Panc1 (cell line): Measurements from ENCODE around the gene PTGIS.

ENCODE experiments used
- POLR2AphosphoS5 ChIP-seq: IDR thresholded peaks from 2 replicates; pipeline ENCODE4 v1.6.1; 2012; ENCODE audit warnings: mild to moderate bottlenecking, low read depth, low read length, moderate library complexity
- TF ChIP-seq, protein P1 (sequence below): fragments of 450-650 bp; IDR thresholded peaks from 2 replicates; pipeline ENCODE4 v1.5.1; 2017; ENCODE audit warnings: mild to moderate bottlenecking
- TF ChIP-seq, protein P2 (sequence below), 2 experiments: IDR thresholded peaks; 2 replicates each; pipeline ENCODE4 v1.6.1; 2011 to 2012; ENCODE audit warnings: low read depth in 2 of 2, control low read depth in 1 of 2, low read length in 1 of 2, mild to moderate bottlenecking in 1 of 2, moderate library complexity in 1 of 2; ENCODE audit not compliant: insufficient read depth in 1 of 2

DNA sequence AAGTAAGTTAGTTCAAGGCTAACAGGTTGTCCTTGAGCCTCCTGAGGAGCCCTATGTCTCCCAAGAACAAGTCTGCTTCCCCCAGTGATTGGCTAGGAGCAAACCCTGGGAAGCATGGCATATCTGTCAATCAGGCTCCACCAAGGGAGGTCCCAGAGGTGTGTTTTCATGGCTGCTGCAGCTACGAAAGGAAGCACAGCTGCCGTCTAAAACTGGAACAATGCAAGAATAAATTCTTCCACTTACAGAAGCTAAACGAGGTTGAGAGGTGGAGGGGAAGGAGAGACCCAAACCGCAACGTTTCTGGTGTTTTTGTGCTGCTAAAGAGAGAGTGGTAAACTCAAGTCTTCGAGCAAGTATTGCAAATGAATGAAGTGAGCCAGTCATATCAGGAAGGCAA, 4.9 kb upstream of the PTGIS start:
- TF ChIP-seq, protein P1, sequence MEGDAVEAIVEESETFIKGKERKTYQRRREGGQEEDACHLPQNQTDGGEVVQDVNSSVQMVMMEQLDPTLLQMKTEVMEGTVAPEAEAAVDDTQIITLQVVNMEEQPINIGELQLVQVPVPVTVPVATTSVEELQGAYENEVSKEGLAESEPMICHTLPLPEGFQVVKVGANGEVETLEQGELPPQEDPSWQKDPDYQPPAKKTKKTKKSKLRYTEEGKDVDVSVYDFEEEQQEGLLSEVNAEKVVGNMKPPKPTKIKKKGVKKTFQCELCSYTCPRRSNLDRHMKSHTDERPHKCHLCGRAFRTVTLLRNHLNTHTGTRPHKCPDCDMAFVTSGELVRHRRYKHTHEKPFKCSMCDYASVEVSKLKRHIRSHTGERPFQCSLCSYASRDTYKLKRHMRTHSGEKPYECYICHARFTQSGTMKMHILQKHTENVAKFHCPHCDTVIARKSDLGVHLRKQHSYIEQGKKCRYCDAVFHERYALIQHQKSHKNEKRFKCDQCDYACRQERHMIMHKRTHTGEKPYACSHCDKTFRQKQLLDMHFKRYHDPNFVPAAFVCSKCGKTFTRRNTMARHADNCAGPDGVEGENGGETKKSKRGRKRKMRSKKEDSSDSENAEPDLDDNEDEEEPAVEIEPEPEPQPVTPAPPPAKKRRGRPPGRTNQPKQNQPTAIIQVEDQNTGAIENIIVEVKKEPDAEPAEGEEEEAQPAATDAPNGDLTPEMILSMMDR, result no peak
- TF ChIP-seq, protein P2, sequence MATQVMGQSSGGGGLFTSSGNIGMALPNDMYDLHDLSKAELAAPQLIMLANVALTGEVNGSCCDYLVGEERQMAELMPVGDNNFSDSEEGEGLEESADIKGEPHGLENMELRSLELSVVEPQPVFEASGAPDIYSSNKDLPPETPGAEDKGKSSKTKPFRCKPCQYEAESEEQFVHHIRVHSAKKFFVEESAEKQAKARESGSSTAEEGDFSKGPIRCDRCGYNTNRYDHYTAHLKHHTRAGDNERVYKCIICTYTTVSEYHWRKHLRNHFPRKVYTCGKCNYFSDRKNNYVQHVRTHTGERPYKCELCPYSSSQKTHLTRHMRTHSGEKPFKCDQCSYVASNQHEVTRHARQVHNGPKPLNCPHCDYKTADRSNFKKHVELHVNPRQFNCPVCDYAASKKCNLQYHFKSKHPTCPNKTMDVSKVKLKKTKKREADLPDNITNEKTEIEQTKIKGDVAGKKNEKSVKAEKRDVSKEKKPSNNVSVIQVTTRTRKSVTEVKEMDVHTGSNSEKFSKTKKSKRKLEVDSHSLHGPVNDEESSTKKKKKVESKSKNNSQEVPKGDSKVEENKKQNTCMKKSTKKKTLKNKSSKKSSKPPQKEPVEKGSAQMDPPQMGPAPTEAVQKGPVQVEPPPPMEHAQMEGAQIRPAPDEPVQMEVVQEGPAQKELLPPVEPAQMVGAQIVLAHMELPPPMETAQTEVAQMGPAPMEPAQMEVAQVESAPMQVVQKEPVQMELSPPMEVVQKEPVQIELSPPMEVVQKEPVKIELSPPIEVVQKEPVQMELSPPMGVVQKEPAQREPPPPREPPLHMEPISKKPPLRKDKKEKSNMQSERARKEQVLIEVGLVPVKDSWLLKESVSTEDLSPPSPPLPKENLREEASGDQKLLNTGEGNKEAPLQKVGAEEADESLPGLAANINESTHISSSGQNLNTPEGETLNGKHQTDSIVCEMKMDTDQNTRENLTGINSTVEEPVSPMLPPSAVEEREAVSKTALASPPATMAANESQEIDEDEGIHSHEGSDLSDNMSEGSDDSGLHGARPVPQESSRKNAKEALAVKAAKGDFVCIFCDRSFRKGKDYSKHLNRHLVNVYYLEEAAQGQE (IDR thresholded peaks at IDR 0.05; ENCODE audit: insufficient read depth in 1 of 2, low read depth in 2 of 2, low read length in 1 of 2), result no peak
- no peak for TF ChIP-seq POLR2AphosphoS5
